Thoracic aorta (tissue), 2 donors: ENCODE results near the gene BAG5. TPM values are rescaled to one million over a fixed set of nuclear protein-coding genes. Genes with fewer than 3 reads are reported as not detected.

Experiments
- ATAC-seq: fragments of 150-250 bp; one replicate; pipeline ENCODE4 v1.8.0; 2017; ENCODE audit warnings: low read depth; ENCODE audit not compliant: insufficient number of reproducible peaks, low FRiP score
- DNase-seq: peaks from one replicate; pipeline ENCODE4 v3.0.0-alpha.2; 2020; ENCODE audit warnings: low spot score
- H3K27ac ChIP-seq, 2 donors: fragments of 200-600 bp; sonication (generic); 1 replicate in 1 of 2; 2 replicates in 1 of 2; pipeline ENCODE4 v1.5.1; 2016; ENCODE audit warnings: mild to moderate bottlenecking in 2 of 2, moderate library complexity in 2 of 2
- H3K27me3 ChIP-seq: fragments of 200-600 bp; sonication (generic); replicated peaks from 2 replicates; pipeline ENCODE4 v1.6.0; 2016; ENCODE audit warnings: mild to moderate bottlenecking; ENCODE audit not compliant: insufficient read depth
- H3K36me3 ChIP-seq: fragments of 200-600 bp; sonication (generic); one replicate; pipeline ENCODE4 v1.5.1; 2016
- H3K4me1 ChIP-seq, 2 donors: fragments of 200-600 bp; sonication (generic); 1 replicate in 1 of 2; 2 replicates in 1 of 2; pipeline versions ENCODE4 v1.5.1 to v1.6.0; 2016; ENCODE audit warnings: low read depth in 2 of 2, mild to moderate bottlenecking in 1 of 2; ENCODE audit not compliant: control insufficient read depth in 1 of 2
- H3K4me3 ChIP-seq: fragments of 200-600 bp; sonication (generic); 2 replicates; pipeline ENCODE4 v1.5.1; 2016; ENCODE audit warnings: mild to moderate bottlenecking
- H3K9me3 ChIP-seq: fragments of 200-600 bp; sonication (generic); 2 replicates; pipeline ENCODE4 v1.5.1; 2016
- CTCF ChIP-seq: fragments of 200-600 bp; sonication (generic); IDR thresholded peaks from one replicate; pipeline ENCODE4 v1.5.1; 2019; ENCODE audit warnings: antibody characterized with exemption
- total RNA-seq, 2 donors: library from RNA; depleted of rRNA; stranded (reverse); fragments of >200 nt; gene quantifications; one replicate each; pipeline versions ENCODE4 v1.1.0 to v1.2.3, GENCODE V29; 2016

The BAG5 gene
- total RNA-seq, 2 donors from 2014 or later: 21.0 to 34.9 TPM

GRCh38 chr14:103517721-103518421 is 44.6 kb downstream of the BAG5 start:
- H3K9me3 ChIP-seq: no peaks in the 10 kb centered on the region
- no peaks in the 10 kb centered on the region for H3K27me3 ChIP-seq
- H3K36me3 ChIP-seq: no peaks in the 10 kb centered on the region
- ATAC-seq (no peak), DNase-seq (no peak)
- no peak overlapping the region for H3K4me3 ChIP-seq
- TF ChIP-seq CTCF: no peak
- H3K4me1 ChIP-seq: peaks cover 18 to 64% of the 10 kb centered on the region in 2 donors
- peak overlapping the region; percentile 8 to 39 for H3K27ac ChIP-seq

GRCh38 chr14:103517174-103517566 is 45.3 kb downstream of the BAG5 start:
- peak overlapping the region; percentile 8 to 58 for H3K27ac ChIP-seq
- DNase-seq: no peak
- H3K4me1 ChIP-seq: peaks cover 22 to 64% of the 10 kb centered on the region in 2 donors
- no peaks in the 10 kb centered on the region for H3K27me3 ChIP-seq
- no peak for ATAC-seq
- no peak overlapping the region for H3K4me3 ChIP-seq
- H3K36me3 ChIP-seq: no peaks in the 10 kb centered on the region
- no peak for TF ChIP-seq CTCF
- H3K9me3 ChIP-seq: no peaks in the 10 kb centered on the region

GRCh38 chr14:103516426-103517173 is 45.9 kb downstream of the BAG5 start:
- Histone ChIP-seq H3K36me3 (no peaks in the 10 kb centered on the region), H3K27me3 (no peaks in the 10 kb centered on the region), H3K27ac (peak overlapping the region; percentile 41 to 58), H3K9me3 (no peaks in the 10 kb centered on the region), H3K4me3 (no peak overlapping the region), H3K4me1 (peaks cover 22 to 63% of the 10 kb centered on the region in 2 donors)
- no peak for ATAC-seq
- no peak for TF ChIP-seq CTCF
- no peak for DNase-seq

- DNase-seq (no peak), ATAC-seq (no peak)
- no peak for TF ChIP-seq CTCF
- Histone ChIP-seq H3K27me3 (no peaks in the 10 kb centered on the region), H3K36me3 (peaks cover 7% of the 10 kb centered on the region), H3K4me3 (no peak overlapping the region), H3K4me1 (peaks cover 22 to 49% of the 10 kb centered on the region in 2 donors), H3K9me3 (no peaks in the 10 kb centered on the region), H3K27ac (peak overlapping the region in 1 of 2 donors; percentile 58)
Observed at GRCh38 chr14:103514596-103515421, 47.6 kb downstream of the BAG5 start.
